ENCODE measurements around the gene MEX3C. TPM values are rescaled to one million over a fixed set of nuclear protein-coding genes. Genes with fewer than 3 reads are reported as not detected.

The MEX3C gene
- total RNA-seq, 1 donor from 2014 or later = 57.4 TPM

DNA sequence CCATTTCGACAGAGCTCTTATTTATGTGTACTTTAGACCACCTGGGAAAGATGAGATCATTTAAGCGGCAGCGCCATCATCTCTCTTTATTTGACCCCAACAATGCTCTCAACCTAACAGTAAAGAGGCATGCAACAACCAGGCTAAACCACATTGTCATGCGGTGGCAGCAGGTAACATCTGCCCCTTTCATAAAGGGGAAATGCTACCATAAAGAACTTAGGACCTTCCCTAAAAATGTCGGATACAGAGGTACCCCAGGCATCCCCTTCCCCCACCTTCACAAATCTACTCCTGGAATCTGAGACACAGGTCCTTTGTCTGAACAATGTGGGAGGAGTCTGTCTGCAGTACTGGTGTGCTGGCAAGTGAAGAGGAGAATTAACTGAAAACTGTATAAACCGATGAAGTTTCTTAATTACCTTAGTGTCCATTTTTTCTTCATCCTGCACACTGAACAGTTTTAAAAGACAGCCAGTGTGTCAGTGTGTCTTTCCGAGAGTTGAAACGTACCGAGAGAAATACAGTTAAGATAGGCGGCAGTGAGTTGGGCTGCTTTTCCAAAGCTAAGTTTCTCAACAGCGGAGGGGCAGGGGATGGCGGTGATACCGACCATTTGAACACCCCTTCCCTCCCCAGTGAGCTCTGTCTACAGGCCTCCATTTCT, 1.9 kb downstream of the MEX3C start:
- H3K4me1 Mint-ChIP-seq = peaks cover 55% of the 10 kb centered on the region
- H3K4me3 Mint-ChIP-seq = peak overlapping the region; percentile 96
- H3K27me3 Mint-ChIP-seq = no peaks in the 10 kb centered on the region
- peaks cover 26% of the 10 kb centered on the region for H3K36me3 Mint-ChIP-seq (ENCODE audit: low read depth)
- no peaks in the 10 kb centered on the region for H3K9me3 Mint-ChIP-seq
- ChIA-PET CTCF (interaction anchor here (0.7 to 2.9 kb wide), 5 partner anchors 9 to 144 kb away, joined by 3 to 13 read pairs (median 3); no protein-coding TSS in a partner anchor), POLR2A (interaction anchor here (0.9 to 5.1 kb wide), 12 partner anchors 9 to 359 kb away, joined by 3 to 113 read pairs (median 8); partner anchors contain the start of genes ELAC1, ME2 and SMAD4)
- ATAC-seq (ENCODE audit: low read depth) (no peak), DNase-seq (peak; percentile 18)
- H3K27ac Mint-ChIP-seq = peak overlapping the region; percentile 96
- intact Hi-C loops (cut with micrococcal nuclease) = loop anchor here (1.0 to 5.0 kb wide), 9 partner anchors 7 to 1709 kb away; partner anchors contain the start of genes C18orf32, ELAC1, MBD1 and MRO
- TF ChIP-seq, protein P1, sequence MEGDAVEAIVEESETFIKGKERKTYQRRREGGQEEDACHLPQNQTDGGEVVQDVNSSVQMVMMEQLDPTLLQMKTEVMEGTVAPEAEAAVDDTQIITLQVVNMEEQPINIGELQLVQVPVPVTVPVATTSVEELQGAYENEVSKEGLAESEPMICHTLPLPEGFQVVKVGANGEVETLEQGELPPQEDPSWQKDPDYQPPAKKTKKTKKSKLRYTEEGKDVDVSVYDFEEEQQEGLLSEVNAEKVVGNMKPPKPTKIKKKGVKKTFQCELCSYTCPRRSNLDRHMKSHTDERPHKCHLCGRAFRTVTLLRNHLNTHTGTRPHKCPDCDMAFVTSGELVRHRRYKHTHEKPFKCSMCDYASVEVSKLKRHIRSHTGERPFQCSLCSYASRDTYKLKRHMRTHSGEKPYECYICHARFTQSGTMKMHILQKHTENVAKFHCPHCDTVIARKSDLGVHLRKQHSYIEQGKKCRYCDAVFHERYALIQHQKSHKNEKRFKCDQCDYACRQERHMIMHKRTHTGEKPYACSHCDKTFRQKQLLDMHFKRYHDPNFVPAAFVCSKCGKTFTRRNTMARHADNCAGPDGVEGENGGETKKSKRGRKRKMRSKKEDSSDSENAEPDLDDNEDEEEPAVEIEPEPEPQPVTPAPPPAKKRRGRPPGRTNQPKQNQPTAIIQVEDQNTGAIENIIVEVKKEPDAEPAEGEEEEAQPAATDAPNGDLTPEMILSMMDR (IDR thresholded peaks at IDR 0.05) = no peak

- Mint-ChIP-seq H3K27ac (peak overlapping the region; percentile 96), H3K27me3 (no peaks in the 10 kb centered on the region), H3K4me3 (peak overlapping the region; percentile 96), H3K4me1 (peaks cover 60% of the 10 kb centered on the region), H3K36me3 (ENCODE audit: low read depth) (peaks cover 27% of the 10 kb centered on the region), H3K9me3 (no peaks in the 10 kb centered on the region)
- ATAC-seq (ENCODE audit: low read depth) (no peak), DNase-seq (no peak)
- CTCF ChIA-PET = interaction anchor here (0.7 to 2.9 kb wide), 4 partner anchors 9 to 144 kb away, joined by 3 to 8 read pairs (median 3); no protein-coding TSS in a partner anchor
- POLR2A ChIA-PET = interaction anchor here (1.2 to 5.1 kb wide), 4 partner anchors 8 to 359 kb away, joined by 3 to 113 read pairs (median 8); no protein-coding TSS in a partner anchor
- intact Hi-C loops (cut with micrococcal nuclease) = loop anchor here (2.0 to 5.0 kb wide), 4 partner anchors 118 to 1708 kb away; partner anchors contain the start of genes C18orf32 and MRO
- TF ChIP-seq, protein P1 (IDR thresholded peaks at IDR 0.05) = no peak
These were observed 2.4 kb downstream of the MEX3C start for GRCh38 chr18:51195086-51195450.

GRCh38 chr18:51194604-51195003, 2.9 kb downstream of the MEX3C start:
- POLR2A ChIA-PET = interaction anchor here (1.2 to 5.1 kb wide), 3 partner anchors 8 to 358 kb away, joined by 3 to 113 read pairs (median 8); no protein-coding TSS in a partner anchor

GRCh38 chr18:51193621-51194287, 3.7 kb downstream of the MEX3C start:
- no peak for DNase-seq
- TF ChIP-seq, protein P1 (IDR thresholded peaks at IDR 0.05) = no peak
- ChIA-PET CTCF (no interaction called here), POLR2A (interaction anchor here (1.0 kb wide), 1 partner anchor 27 kb away, joined by 3 read pairs; no protein-coding TSS in a partner anchor)
- intact Hi-C loops (cut with micrococcal nuclease) = loop anchor here (2.0 kb wide), 1 partner anchor 1707 kb away; the partner anchor contains the start of gene C18orf32
- Mint-ChIP-seq H3K4me1 (peaks cover 63% of the 10 kb centered on the region), H3K9me3 (no peaks in the 10 kb centered on the region), H3K36me3 (ENCODE audit: low read depth) (peaks cover 31% of the 10 kb centered on the region), H3K27me3 (no peaks in the 10 kb centered on the region), H3K4me3 (peak overlapping the region; percentile 96), H3K27ac (peak overlapping the region; percentile 59)
- ATAC-seq (ENCODE audit: low read depth) = no peak

More at GRCh38 chr18:51194604-51195003, 2.9 kb downstream of the MEX3C start:
- TF ChIP-seq, protein P1 (IDR thresholded peaks at IDR 0.05) = no peak
- peaks cover 62% of the 10 kb centered on the region for H3K4me1 Mint-ChIP-seq
- H3K27me3 Mint-ChIP-seq = no peaks in the 10 kb centered on the region
- DNase-seq = no peak
- peak overlapping the region; percentile 96 for H3K27ac Mint-ChIP-seq
- CTCF ChIA-PET = interaction anchor here (0.7 to 2.9 kb wide), 2 partner anchors 8 to 42 kb away, joined by 3 to 8 read pairs; no protein-coding TSS in a partner anchor
- no peaks in the 10 kb centered on the region for H3K9me3 Mint-ChIP-seq
- peak overlapping the region; percentile 96 for H3K4me3 Mint-ChIP-seq
- no peak for ATAC-seq (ENCODE audit: low read depth)
- peaks cover 29% of the 10 kb centered on the region for H3K36me3 Mint-ChIP-seq (ENCODE audit: low read depth)
- intact Hi-C loops (cut with micrococcal nuclease) = loop anchor here (2.0 to 5.0 kb wide), 4 partner anchors 117 to 1708 kb away; partner anchors contain the start of genes C18orf32 and MRO
